NCI-H2171 treated with DMSO at 0.1 percent for 48 hours (cell line): ENCODE measurements around the gene PER2.
"Not testable (repeated sequence)": the region's sequence is repeated elsewhere in the genome, so short reads cannot be mapped to it uniquely, and the experiment has no call there.

ENCODE experiments used
- DNase-seq: peaks from one replicate; lab custom pipeline; 2025; lab: John Stamatoyannopoulos, UW

PER2 gene

GRCh38 chr2:238287737-238288649 lies at the start of gene PER2:
Gene PER2, minus strand, starts transcription at chr2:238288610. Its CDS starts 10,674 bp downstream, at chr2:238277936.
- peak; percentile 3 for DNase-seq

- no peak for DNase-seq
These were observed 49.4 kb upstream of the PER2 start for GRCh38 chr2:238337846-238338245.

- DNase-seq, result no peak
These were observed 48.5 kb upstream of the PER2 start for GRCh38 chr2:238336793-238337444.

- no peak for DNase-seq
These were observed 47.7 kb upstream of the PER2 start for GRCh38 chr2:238336151-238336550.

- DNase-seq, result not testable (repeated sequence)
These were observed 47.2 kb upstream of the PER2 start for GRCh38 chr2:238335591-238335990.

GRCh38 chr2:238334885-238335284 lies 46.5 kb upstream of the PER2 start:
- DNase-seq, result no peak

GRCh38 chr2:238331916-238332315 lies 43.5 kb upstream of the PER2 start:
- DNase-seq, result no peak

- DNase-seq, result no peak
These were observed 42.0 kb upstream of the PER2 start for GRCh38 chr2:238330391-238330790.

- DNase-seq, result no peak
These were observed 39.3 kb upstream of the PER2 start for GRCh38 chr2:238327751-238328150.

- no peak for DNase-seq
These were observed 38.5 kb upstream of the PER2 start for GRCh38 chr2:238326801-238327365.

- no peak for DNase-seq
These were observed 37.3 kb upstream of the PER2 start for GRCh38 chr2:238325694-238326093.

GRCh38 chr2:238324248-238324647 lies 35.8 kb upstream of the PER2 start:
- not testable (repeated sequence) for DNase-seq

- DNase-seq, result no peak
These were observed 33.6 kb upstream of the PER2 start for GRCh38 chr2:238322001-238322411.

GRCh38 chr2:238321467-238321866 lies 33.1 kb upstream of the PER2 start:
- DNase-seq, result no peak

GRCh38 chr2:238320648-238321281 lies 32.4 kb upstream of the PER2 start:
- no peak for DNase-seq

GRCh38 chr2:238320246-238320647 lies 31.8 kb upstream of the PER2 start, which contains the start of gene TRAF3IP1:
Gene TRAF3IP1, plus strand, starts transcription at chr2:238320518. Its CDS starts 145 bp downstream, at chr2:238320663.
- DNase-seq, result peak; percentile 78

GRCh38 chr2:238315031-238315595 lies 26.7 kb upstream of the PER2 start:
- DNase-seq, result no peak

- no peak for DNase-seq
These were observed 26.2 kb upstream of the PER2 start for GRCh38 chr2:238314576-238314975.

- DNase-seq, result no peak
These were observed 25.6 kb upstream of the PER2 start for GRCh38 chr2:238313991-238314350.

- DNase-seq, result no peak
These were observed 25.0 kb upstream of the PER2 start for GRCh38 chr2:238313289-238313990.

GRCh38 chr2:238310721-238311120 lies 22.3 kb upstream of the PER2 start:
- DNase-seq, result not testable (repeated sequence)
